Heart right ventricle (tissue), 16 donors: ENCODE results near the gene SSX4. TPM values are rescaled to one million over a fixed set of nuclear protein-coding genes. Genes with fewer than 3 reads are reported as not detected.
"Not testable (repeated sequence)": the region's sequence is repeated elsewhere in the genome, so short reads cannot be mapped to it uniquely, and the experiment has no call there.

Experiments
- ATAC-seq, 8 donors: fragments of 200-7000 bp; cut with Tn5 transposase; one replicate each; pipeline ENCODE4 v1.9.1; 2020; ENCODE audit warnings: mild to moderate bottlenecking in 8 of 8, moderate library complexity in 8 of 8, moderate number of reproducible peaks in 1 of 8
- DNase-seq, 2 donors: peaks; one replicate each; pipeline ENCODE4 v3.0.0-alpha.2; 2020
- H3K27ac ChIP-seq, 10 donors: fragments of 200-600 bp; sonication (generic) in 2 of 10; one replicate each; pipeline versions ENCODE4 v1.5.0 to v1.8.0; 2020 to 2022; ENCODE audit warnings: mild to moderate bottlenecking in 3 of 10
- H3K27me3 ChIP-seq, 7 donors: fragments of 200-600 bp; one replicate each; pipeline ENCODE4 v1.8.0; 2021 to 2022; ENCODE audit warnings: mild to moderate bottlenecking in 2 of 7
- H3K36me3 ChIP-seq, 9 donors: fragments of 200-600 bp; sonication (generic) in 1 of 9; one replicate each; pipeline versions ENCODE4 v1.5.0 to v1.8.0; 2020 to 2022; ENCODE audit warnings: mild to moderate bottlenecking in 2 of 9
- H3K4me1 ChIP-seq, 9 donors: fragments of 200-600 bp; sonication (generic) in 1 of 9; one replicate each; pipeline versions ENCODE4 v1.5.0 to v1.8.0; 2020 to 2022; ENCODE audit warnings: mild to moderate bottlenecking in 4 of 9
- H3K4me3 ChIP-seq, 10 donors: fragments of 200-600 bp; sonication (generic) in 2 of 10; one replicate each; pipeline versions ENCODE4 v1.5.0 to v1.8.0; 2020 to 2022; ENCODE audit warnings: mild to moderate bottlenecking in 7 of 10, moderate library complexity in 2 of 10
- H3K9me3 ChIP-seq, 11 donors: fragments of 200-600 bp in 10 of 11; sonication (generic) in 2 of 11; one replicate each; pipeline versions ENCODE4 v1.5.0 to v1.8.0; 2013 to 2022; ENCODE audit warnings: mild to moderate bottlenecking in 2 of 11, control low read depth in 1 of 11, moderate library complexity in 1 of 11
- WGBS, 2 donors: extraction: QIAGEN DNeasy Blood & Tissue Kit; methylation state at CpG; one replicate each; pipeline ENCODE4 v1.1.7; 2013; ENCODE audit warnings: inconsistent platforms in 1 of 2; 5-methylcytosine and 5-hydroxymethylcytosine counted together
- intact Hi-C, 10 donors: fragments of 100-400 bp; cut with DNase I; formaldehyde crosslinking; loops; one replicate each; pipeline versions ENCODE4 v1.11.1 to v1.14.2; 2022
- long read RNA-seq, 3 donors: library from polyadenylated mRNA; unstranded; transcript quantifications; one replicate each; pipeline ENCODE4 v2.0.0, GENCODE V29; 2020 to 2021
- polyA plus RNA-seq, 2 donors: library from polyadenylated mRNA; stranded (reverse); fragments of 200-250 nt; gene quantifications; one replicate each; pipeline ENCODE4 v1.2.3, GENCODE V29; 2013
- total RNA-seq, 10 donors: library from RNA; stranded (reverse); fragmentation: NEBNext Ultra II Directional in 3 of 10; extraction: Animal tissue kit (Norgen Biotek cat#: 25700) in 3 of 10; gene quantifications; one replicate each; pipeline versions ENCODE4 v1.2.1 to v1.2.4, GENCODE V29; 2021 to 2023
- TF ChIP-seq, protein P1 (sequence below), 9 donors: fragments of 200-600 bp; sonication (generic) in 2 of 9; IDR thresholded peaks; one replicate each; pipeline versions ENCODE4 v1.5.0 to v1.8.0; 2021 to 2022; ENCODE audit warnings: antibody characterized with exemption in 9 of 9, mild to moderate bottlenecking in 5 of 9, moderate library complexity in 1 of 9
- donor health status: Arrhythmogenic right ventricular cardiomyopathy.
- donor health status: ischemic (EF 13 %, LVEDD 7.1; RV severe dilation, severe dysfunction).
- donor health status: healthy with polysubstance abuse.
- donor health status: DM: no; HTN: yes; CAD: no.
- donor health status: DM: no; HTN: no; CAD: no.
- donor health status: ischemic (EF 25% LVEDD 6.9; RV normal size, moderate dysfunction).
- donor health status: ischemic (EF 25% LVEDD 5.7; RV mildly dilated, moderate dysfunction).
- donor health status: healthy.
- donor health status: DM: yes; HTN: yes; CAD: no.
- donor health status: Ischemic cardiomyopathy.
- donor health status: ischemic (EF 35%, LVEDD 5.7; RV mildly dilated, moderate dysfunction).
- donor health status: nonischemic (EF 11% LVEDD 7.7; RV severe dilation, severe dysfunction).
- donor health status: DM: yes; HTN: yes; CAD: no.
- donor health status: PGD.
- donor health status: ischemic (EF 29% LVEDD 5.4; RV normal size, mild dysfunction).
- donor health status: nonischemic (EF 23%, LVEDD 6.1; RV moderate dilation, normal function).

Gene SSX4, protein sequence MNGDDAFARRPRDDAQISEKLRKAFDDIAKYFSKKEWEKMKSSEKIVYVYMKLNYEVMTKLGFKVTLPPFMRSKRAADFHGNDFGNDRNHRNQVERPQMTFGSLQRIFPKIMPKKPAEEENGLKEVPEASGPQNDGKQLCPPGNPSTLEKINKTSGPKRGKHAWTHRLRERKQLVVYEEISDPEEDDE
- total RNA-seq: not detected
- not detected for polyA plus RNA-seq
- long read RNA-seq, donor 1: 0 reads
- long read RNA-seq, donor 2: 0 reads
- long read RNA-seq, donor 3: 0 reads

DNA sequence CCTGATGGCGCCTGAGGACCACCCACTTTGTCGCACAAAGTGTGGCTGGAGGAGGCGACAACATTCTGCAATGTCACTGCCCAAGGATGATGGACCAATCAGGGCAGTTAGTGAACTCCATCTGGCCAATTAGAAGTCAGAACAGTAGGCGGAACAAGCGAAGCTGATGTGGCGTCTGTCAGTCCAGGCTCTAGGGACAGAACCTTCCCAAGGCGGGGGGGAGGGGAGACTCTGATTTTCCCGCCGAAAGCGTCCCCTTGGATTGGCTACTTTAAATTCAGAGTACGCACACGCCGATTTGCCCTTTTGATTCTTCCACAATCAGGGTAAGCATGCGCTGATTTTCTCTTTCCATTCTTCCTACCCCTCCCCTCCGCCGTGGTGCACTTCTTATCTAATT, at the start of gene SSX4:
Gene SSX4 (plus strand): TSS at position 301 of the 400 bp plus-strand sequence. CDS start 515 bp downstream, outside the sequence.
- DNase-seq, H3K27ac ChIP-seq, intact Hi-C loops, H3K4me3 ChIP-seq, H3K9me3 ChIP-seq, H3K36me3 ChIP-seq, H3K4me1 ChIP-seq, ATAC-seq, H3K27me3 ChIP-seq: not testable (repeated sequence)
- WGBS, 2 donors: no CpG with 5 or more reads among the region's 16 CpGs

DNA sequence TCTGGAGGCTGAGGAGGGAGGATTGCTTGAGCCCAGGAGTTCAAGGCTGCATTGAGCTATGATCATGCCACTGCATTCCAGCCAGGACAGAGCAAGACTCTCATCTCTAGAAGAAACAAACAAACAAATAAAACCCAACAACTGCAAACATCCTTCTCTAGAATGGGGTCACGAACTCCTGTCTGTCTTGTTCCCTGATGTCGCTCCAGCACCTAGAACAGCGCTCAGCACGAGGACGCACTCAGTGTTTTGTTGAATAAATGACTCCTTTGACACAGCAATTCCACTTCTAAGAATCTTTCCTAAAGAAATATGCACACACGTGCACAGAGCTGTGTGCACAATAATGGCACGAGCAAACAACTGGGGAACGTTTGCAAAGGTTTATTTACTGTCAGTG, 37.3 kb upstream of the SSX4 start:
- H3K4me3 ChIP-seq, H3K4me1 ChIP-seq, intact Hi-C loops, DNase-seq, H3K36me3 ChIP-seq, H3K9me3 ChIP-seq, ATAC-seq, H3K27ac ChIP-seq: not testable (repeated sequence)
- WGBS, 2 donors: 40 to 45% methylated on average over 8 of the region's 8 CpGs
- H3K27me3 ChIP-seq: peaks cover 0 to 11% (median 0%) of the 10 kb centered on the region in 7 donors

DNA sequence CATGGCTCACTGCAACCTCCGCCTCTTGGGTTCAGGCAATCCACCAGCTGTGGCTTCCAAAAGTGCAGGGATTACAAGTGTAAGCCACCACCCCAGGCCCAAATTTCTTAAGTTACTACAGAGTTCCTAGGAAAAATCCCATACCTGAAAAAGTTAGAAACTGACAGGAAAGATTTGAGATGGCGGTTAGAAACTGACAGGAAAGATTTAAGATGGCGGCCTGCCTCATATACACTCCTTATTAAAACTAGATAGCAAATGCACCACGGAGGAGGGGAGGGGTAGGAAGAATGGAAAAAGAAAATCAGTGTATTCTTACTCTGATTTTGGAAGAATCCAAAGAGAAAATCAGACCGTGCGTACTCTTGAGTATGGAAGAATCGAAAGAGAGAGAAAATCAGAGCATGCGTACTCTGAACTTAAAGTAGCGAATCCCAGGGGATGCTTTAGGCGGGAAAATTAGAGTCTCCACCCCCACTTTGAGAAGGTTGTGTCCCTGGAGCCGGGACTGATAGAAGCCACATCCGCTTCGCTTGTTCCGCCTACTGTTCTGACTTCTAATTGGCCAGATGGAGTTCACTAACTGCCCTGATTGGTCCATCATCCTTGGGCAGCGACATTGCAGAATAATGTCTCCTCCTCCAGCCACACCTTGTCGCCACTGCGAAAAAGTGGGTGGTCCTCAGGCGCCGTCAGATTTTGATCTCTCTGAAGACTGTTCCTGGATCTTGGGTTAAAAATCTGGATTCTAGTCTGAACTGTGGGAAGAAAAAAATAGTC, 26.8 kb upstream of the SSX4 start, which contains the start of gene SSX3:
Gene SSX3 (minus strand): TSS at position 389 of the 780 bp plus-strand sequence. CDS start 1,454 bp downstream, outside the sequence.
- H3K27ac ChIP-seq, H3K36me3 ChIP-seq, H3K27me3 ChIP-seq, intact Hi-C loops, H3K4me3 ChIP-seq, DNase-seq, ATAC-seq, H3K4me1 ChIP-seq, H3K9me3 ChIP-seq: not testable (repeated sequence)
- 93 to 95% methylated on average over 15 to 19 of the region's 19 CpGs for WGBS, 2 donors

DNA sequence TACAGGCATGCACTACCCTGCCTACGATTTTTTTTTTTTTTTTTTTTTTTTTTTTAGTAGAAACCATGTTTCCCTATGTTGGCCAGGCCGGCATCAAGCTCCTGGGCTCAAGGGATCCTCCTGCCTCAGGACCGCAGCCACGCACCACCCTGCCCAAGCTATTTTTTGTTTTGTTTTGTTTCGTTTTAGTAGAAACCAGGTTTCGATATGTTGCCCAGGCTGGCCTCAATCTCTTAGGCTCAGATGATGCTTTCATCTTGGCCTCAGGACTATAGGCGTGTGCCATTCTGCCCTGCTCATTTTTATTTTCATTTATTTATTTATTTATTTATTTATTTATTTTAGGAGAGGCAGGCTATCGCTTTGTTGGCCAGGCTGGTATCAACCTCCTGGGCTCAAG, 25.7 kb upstream of the SSX4 start:
- no peak overlapping the region for H3K4me3 ChIP-seq
- H3K9me3 ChIP-seq: no peaks in the 10 kb centered on the region
- intact Hi-C loops: no loop called here
- H3K27me3 ChIP-seq: no peaks in the 10 kb centered on the region
- no peak for ATAC-seq
- no peak overlapping the region for H3K27ac ChIP-seq
- no peaks in the 10 kb centered on the region for H3K4me1 ChIP-seq
- 94 to 98% methylated on average over 7 to 8 of the region's 8 CpGs for WGBS, 2 donors
- no peaks in the 10 kb centered on the region for H3K36me3 ChIP-seq
- no peak for DNase-seq
- TF ChIP-seq, protein P1, sequence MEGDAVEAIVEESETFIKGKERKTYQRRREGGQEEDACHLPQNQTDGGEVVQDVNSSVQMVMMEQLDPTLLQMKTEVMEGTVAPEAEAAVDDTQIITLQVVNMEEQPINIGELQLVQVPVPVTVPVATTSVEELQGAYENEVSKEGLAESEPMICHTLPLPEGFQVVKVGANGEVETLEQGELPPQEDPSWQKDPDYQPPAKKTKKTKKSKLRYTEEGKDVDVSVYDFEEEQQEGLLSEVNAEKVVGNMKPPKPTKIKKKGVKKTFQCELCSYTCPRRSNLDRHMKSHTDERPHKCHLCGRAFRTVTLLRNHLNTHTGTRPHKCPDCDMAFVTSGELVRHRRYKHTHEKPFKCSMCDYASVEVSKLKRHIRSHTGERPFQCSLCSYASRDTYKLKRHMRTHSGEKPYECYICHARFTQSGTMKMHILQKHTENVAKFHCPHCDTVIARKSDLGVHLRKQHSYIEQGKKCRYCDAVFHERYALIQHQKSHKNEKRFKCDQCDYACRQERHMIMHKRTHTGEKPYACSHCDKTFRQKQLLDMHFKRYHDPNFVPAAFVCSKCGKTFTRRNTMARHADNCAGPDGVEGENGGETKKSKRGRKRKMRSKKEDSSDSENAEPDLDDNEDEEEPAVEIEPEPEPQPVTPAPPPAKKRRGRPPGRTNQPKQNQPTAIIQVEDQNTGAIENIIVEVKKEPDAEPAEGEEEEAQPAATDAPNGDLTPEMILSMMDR (IDR thresholded peaks at IDR 0.05): no peak

DNA sequence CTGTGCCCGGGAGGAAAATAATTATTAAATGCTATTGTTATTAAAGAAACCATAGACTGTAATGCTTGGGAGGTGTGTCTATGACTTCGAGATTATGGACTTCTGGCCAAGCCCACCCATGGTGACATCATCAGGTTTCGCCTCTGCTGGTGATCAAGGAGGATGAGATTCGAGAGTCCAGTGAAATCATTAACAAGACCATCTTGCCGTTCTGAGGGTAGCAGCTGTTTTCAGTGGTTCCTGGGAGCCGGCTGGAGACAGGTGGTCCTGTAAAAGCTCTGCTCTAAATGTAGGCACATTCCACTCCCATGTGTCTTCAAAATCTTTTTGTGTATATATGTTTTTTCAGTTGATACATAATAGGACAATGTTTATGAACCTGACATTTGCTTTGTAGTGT, 24.1 kb upstream of the SSX4 start:
- H3K9me3 ChIP-seq, H3K4me3 ChIP-seq, H3K36me3 ChIP-seq, H3K27ac ChIP-seq, H3K4me1 ChIP-seq, H3K27me3 ChIP-seq, intact Hi-C loops, ATAC-seq, DNase-seq: not testable (repeated sequence)
- 60 to 72% methylated on average over 5 to 6 of the region's 6 CpGs for WGBS, 2 donors

DNA sequence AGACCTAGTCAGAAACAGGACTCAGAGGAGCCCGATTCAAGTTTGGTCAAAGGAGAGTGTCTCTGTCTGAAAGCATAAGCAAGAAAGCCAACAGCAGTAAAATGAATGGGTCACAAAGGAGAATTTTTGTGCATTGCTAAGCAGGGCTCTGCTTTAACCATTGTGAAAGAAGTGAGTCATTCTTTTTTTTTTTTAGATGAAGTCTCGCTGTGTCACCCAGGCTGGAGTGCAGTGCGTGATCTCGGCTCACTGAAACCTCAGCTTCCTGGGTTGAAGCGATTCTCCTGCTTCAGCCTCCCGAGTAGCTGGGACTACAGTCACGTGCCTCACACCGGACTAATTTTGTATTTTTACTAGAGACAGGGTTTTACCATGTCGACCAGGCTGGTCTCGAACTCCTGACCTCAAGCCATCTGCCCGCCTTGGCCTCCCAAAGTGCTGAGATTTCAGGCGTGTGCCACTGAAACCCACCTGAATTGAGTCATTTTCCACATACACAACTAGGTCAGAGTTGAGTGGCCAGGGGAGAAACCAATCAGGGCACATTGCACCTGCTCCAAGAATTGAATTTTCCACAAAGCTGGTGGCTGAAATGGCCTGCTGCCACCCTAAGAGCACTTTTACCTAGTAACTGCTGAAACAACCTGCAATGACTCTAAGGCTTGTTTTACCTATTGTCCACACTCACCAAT, 15.5 kb upstream of the SSX4 start:
- H3K36me3 ChIP-seq, H3K4me3 ChIP-seq, intact Hi-C loops, H3K27ac ChIP-seq, DNase-seq, H3K27me3 ChIP-seq, H3K9me3 ChIP-seq, ATAC-seq, H3K4me1 ChIP-seq: not testable (repeated sequence)
- WGBS, 2 donors: no CpG with 5 or more reads among the region's 12 CpGs

DNA sequence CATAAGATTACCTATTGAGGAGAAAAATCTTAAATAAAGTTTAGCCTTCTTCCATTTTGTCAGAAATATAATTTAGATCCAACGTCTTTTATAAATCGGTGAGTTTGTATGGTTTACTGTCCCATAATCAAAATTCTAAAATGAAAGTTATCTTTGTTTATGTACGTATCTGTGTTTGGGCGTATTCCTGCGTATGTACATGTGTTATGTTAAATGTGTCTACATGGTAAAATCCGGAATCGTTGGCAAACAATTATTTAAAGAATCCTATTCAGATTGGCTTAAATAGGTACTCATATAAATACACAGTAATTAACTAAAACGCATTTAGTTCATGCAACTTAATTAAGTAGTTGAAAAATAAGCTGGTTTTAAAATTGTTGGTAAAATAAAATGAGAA, 12.9 kb upstream of the SSX4 start:
- H3K36me3 ChIP-seq, H3K4me3 ChIP-seq, DNase-seq, H3K27me3 ChIP-seq, H3K9me3 ChIP-seq, H3K4me1 ChIP-seq, H3K27ac ChIP-seq, intact Hi-C loops, ATAC-seq: not testable (repeated sequence)
- no CpG with 5 or more reads among the region's 8 CpGs for WGBS, 2 donors

DNA sequence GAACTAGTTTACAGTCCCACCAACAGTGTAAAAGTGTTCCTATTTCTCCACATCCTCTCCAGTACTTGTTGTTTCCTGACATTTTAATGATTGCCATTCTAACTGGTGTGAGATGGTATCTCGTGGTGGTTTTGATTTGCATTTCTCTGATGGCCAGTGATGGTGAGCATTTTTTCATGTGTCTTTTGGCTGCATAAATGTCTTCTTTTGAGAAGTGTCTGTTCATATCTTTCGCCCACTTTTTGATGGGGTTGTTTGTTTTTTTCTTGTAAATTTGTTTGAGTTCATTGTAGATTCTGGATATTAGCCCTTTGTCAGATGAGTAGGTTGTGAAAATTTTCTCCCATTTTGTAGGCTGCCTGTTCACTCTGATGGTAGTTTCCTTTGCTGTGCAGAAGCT, 13.6 kb downstream of the SSX4 start:
- H3K4me1 ChIP-seq, H3K9me3 ChIP-seq, H3K27ac ChIP-seq, ATAC-seq, DNase-seq, intact Hi-C loops, H3K27me3 ChIP-seq, H3K4me3 ChIP-seq, H3K36me3 ChIP-seq: not testable (repeated sequence)
- 86 to 90% methylated on average over 1 of the region's 2 CpGs for WGBS, 2 donors

DNA sequence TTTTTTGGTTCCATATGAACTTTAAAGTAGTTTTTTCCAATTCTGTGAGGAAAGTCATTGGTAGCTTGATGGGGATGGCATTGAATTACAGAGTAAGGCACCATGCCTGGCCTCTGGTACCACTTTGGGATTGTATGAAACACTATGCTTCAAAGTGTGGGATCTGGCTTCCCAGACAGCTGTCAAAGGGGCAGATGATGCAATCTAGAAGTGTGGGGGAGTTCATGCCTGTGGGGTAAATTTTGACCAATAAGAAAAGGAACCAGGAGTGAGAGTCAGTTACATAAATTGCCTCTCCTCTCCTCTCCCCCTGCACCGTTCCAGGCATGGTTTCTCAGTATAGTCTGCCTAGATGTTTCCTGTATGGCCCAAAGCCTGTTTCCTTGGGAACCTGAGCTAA, 14.5 kb downstream of the SSX4 start:
- 38% methylated on average over 1 of the region's 1 CpG for WGBS, 2 donors
- H3K4me1 ChIP-seq, ATAC-seq, H3K36me3 ChIP-seq, H3K4me3 ChIP-seq, H3K9me3 ChIP-seq, intact Hi-C loops, H3K27me3 ChIP-seq, DNase-seq, H3K27ac ChIP-seq: not testable (repeated sequence)

DNA sequence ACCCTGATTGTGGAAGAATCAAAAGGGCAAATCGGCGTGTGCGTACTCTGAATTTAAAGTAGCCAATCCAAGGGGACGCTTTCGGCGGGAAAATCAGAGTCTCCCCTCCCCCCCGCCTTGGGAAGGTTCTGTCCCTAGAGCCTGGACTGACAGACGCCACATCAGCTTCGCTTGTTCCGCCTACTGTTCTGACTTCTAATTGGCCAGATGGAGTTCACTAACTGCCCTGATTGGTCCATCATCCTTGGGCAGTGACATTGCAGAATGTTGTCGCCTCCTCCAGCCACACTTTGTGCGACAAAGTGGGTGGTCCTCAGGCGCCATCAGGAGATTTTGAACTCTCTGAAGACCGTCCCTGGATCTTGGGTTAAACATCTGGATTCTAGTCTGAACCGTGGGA, 28.5 kb downstream of the SSX4 start, which contains the start of gene SSX4B:
Gene SSX4B (minus strand): TSS at position 101 of the 400 bp plus-strand sequence. CDS start 588 bp downstream, outside the sequence.
- H3K4me1 ChIP-seq, H3K27ac ChIP-seq, H3K27me3 ChIP-seq, H3K4me3 ChIP-seq, H3K9me3 ChIP-seq, DNase-seq, ATAC-seq, H3K36me3 ChIP-seq, intact Hi-C loops: not testable (repeated sequence)
- no CpG with 5 or more reads among the region's 15 CpGs for WGBS, 2 donors
